Fibroblast of villous mesenchyme (primary cell): Measurements from ENCODE around the gene ANGPT4. TPM values are rescaled to one million over a fixed set of nuclear protein-coding genes. Genes with fewer than 3 reads are reported as not detected.

Experiments used
- DNase-seq: peaks from one replicate; pipeline ENCODE4 v3.0.0-alpha.2; 2010; ENCODE audit warnings: low read depth
- H3K4me3 ChIP-seq: 2 replicates; pipeline ENCODE4 v1.5.1; 2011; ENCODE audit warnings: low read depth, mild to moderate bottlenecking, low read length
- total RNA-seq: library from RNA; depleted of rRNA; stranded (reverse); fragments of >200 nt; gene quantifications from 2 replicates; pipeline ENCODE4 v1.2.3, GENCODE V29; 2012
- TF ChIP-seq, protein P1 (sequence below): IDR thresholded peaks from 2 replicates; pipeline ENCODE4 v1.5.1; 2012; ENCODE audit warnings: low read depth, mild to moderate bottlenecking, low read length; ENCODE audit not compliant: insufficient read depth

The ANGPT4 gene
- total RNA-seq, 1 donor, result not detected

- TF ChIP-seq, protein P1, sequence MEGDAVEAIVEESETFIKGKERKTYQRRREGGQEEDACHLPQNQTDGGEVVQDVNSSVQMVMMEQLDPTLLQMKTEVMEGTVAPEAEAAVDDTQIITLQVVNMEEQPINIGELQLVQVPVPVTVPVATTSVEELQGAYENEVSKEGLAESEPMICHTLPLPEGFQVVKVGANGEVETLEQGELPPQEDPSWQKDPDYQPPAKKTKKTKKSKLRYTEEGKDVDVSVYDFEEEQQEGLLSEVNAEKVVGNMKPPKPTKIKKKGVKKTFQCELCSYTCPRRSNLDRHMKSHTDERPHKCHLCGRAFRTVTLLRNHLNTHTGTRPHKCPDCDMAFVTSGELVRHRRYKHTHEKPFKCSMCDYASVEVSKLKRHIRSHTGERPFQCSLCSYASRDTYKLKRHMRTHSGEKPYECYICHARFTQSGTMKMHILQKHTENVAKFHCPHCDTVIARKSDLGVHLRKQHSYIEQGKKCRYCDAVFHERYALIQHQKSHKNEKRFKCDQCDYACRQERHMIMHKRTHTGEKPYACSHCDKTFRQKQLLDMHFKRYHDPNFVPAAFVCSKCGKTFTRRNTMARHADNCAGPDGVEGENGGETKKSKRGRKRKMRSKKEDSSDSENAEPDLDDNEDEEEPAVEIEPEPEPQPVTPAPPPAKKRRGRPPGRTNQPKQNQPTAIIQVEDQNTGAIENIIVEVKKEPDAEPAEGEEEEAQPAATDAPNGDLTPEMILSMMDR, result no peak
- H3K4me3 ChIP-seq, result no peak overlapping the region
- peak; percentile 38 for DNase-seq
These were observed 37.4 kb downstream of the ANGPT4 start for GRCh38 chr20:878511-879307.

- no peak for DNase-seq
- TF ChIP-seq, protein P1, result no peak
- H3K4me3 ChIP-seq, result no peak overlapping the region
These were observed 38.3 kb downstream of the ANGPT4 start for GRCh38 chr20:877814-878213.

GRCh38 chr20:875115-875514 lies 41.0 kb downstream of the ANGPT4 start:
- TF ChIP-seq, protein P1, result no peak
- H3K4me3 ChIP-seq, result no peak overlapping the region

GRCh38 chr20:873875-874607 lies 42.1 kb downstream of the ANGPT4 start:
- H3K4me3 ChIP-seq, result no peak overlapping the region
- TF ChIP-seq, protein P1, result no peak
- DNase-seq, result no peak

More at GRCh38 chr20:875115-875514, 41.0 kb downstream of the ANGPT4 start:
- DNase-seq, result no peak

- TF ChIP-seq, protein P1, result no peak
These were observed 43.1 kb downstream of the ANGPT4 start for GRCh38 chr20:872855-873520.

GRCh38 chr20:871948-872347 lies 44.2 kb downstream of the ANGPT4 start:
- no peak for DNase-seq
- H3K4me3 ChIP-seq, result no peak overlapping the region
- TF ChIP-seq, protein P1, result no peak

More at GRCh38 chr20:872855-873520, 43.1 kb downstream of the ANGPT4 start:
- no peak overlapping the region for H3K4me3 ChIP-seq
- no peak for DNase-seq
